ENCODE results near the gene MAP2K6.

Gene MAP2K6

DNA sequence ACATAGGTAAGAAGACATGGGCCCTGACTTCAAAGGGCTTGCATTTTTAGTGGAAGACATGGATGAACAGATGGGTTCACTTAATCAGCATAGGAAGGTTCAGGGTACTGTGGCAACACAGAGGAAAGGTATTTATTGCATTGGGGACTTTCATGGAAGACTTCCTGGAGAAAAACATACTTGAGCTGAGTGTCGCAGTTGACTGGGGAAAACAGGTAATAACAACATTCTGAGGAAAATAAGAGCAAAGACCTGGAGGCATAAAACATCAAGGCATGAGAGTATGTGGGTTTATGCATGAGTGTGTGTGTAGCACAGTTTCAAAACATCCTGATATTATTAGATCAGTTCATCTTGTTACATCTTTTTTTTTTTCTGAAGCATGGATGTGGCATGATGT is 82.7 kb downstream of the MAP2K6 start:
- DNase-seq, result no peak

DNA sequence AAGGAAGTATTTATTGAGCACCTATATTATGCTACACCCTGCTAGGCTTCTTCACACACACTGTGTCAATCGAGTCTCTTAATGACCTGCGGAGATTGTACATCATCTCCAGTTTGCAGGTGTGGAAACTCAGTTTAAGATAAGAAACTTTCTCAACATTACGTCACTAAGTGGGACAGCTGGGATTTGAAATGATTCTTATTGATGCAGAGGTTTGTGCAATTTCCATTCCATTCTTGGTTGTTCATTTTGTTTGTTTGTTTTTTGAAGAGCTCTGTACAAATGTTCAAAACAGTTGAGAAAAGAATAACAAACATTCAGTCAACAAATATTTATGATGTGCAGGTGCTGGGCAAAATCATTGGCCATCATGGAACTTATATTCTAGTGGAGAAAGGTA is 84.8 kb downstream of the MAP2K6 start:
- DNase-seq, result no peak

GRCh38 chr17:69500911-69501429 is 86.5 kb downstream of the MAP2K6 start:
- no peak for DNase-seq

GRCh38 chr17:69501591-69502468 is 87.3 kb downstream of the MAP2K6 start:
- DNase-seq, result no peak

- no peak for DNase-seq
Observed at GRCh38 chr17:69503711-69504110, 89.2 kb downstream of the MAP2K6 start.

DNA sequence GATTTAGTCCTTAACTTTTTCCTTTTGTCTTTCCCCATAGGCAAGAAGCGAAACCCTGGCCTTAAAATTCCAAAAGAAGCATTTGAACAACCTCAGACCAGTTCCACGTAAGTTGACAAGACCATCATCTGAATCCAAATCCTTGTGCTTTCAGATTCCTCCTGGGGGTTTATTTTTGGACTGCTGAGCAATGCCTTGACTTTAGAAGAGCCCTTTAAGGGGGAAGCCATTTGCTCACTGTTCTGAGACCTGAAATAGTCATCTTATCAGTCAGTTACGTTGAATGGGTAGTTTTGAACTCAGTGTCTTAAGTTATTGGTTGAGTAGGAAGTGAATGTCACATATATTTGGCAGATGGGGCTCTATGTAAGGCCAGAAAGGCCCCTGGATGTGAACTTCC is 91.2 kb downstream of the MAP2K6 start:
- DNase-seq, result no peak

DNA sequence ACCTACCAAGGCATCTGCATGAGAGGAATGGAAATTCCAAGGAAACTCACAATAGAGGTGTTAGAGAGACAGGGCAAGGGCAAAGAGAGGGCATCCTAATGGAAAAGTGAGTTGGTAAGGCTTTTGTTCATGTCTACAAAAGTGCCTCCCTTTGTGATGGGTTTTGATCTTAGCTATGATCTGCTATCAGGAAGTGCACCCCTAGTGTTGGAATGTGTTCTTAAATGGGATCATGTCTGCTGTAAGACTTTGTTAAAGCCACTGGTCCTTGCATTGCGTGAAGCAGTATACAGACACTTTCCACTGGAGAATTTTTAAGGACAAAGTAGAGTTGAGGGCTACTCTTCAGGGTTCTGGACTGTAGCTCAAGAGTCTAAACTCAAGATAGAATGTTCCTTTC is 92.0 kb downstream of the MAP2K6 start:
- DNase-seq, result no peak

- DNase-seq, result no peak
Observed at GRCh38 chr17:69508814-69509213, 94.3 kb downstream of the MAP2K6 start.

- no peak for DNase-seq
Observed at GRCh38 chr17:69511250-69511649, 96.8 kb downstream of the MAP2K6 start.

- DNase-seq, result no peak
Observed at GRCh38 chr17:69512946-69513345, 98.4 kb downstream of the MAP2K6 start.

DNA sequence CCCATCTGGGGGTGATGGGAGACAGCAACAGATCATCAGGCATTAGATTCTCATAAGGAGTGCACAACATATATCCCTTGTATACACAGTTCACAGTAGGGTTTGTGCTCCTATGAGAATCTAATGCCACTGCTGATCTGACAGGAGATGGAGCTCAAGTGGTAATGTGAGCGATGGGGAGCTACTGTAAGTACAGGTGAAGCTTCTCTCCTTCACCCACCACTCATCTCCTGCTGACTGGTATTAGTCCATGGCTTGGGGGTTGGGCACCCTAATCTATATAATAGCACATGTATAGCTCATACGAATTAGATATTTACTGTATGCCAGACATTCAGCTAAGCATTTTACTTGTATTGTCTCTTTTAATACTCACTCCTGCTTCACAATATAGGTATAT is 101.7 kb downstream of the MAP2K6 start:
- no peak for DNase-seq

GRCh38 chr17:69516911-69517310 is 102.4 kb downstream of the MAP2K6 start:
- DNase-seq, result no peak

DNA sequence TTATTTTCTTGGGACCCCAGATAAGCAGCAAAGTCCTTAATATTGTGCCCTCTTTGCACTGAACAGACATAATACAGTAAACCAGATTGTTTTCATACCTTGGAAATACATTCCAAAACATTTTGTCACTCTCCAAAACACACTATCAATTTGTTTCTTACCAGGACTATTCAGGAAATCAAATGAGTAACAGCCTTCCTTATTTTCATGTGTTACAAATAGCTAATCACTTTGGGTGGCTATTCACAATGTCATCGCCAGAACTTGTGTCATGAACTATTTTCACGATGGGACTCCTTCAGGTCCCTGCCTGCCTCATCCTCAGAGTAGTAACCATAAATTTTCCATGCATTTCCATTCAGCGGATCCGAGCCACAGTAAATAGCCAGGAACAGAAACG is 104.5 kb downstream of the MAP2K6 start:
- no peak for DNase-seq

GRCh38 chr17:69523244-69523861 is 108.9 kb downstream of the MAP2K6 start:
- no peak for DNase-seq

DNA sequence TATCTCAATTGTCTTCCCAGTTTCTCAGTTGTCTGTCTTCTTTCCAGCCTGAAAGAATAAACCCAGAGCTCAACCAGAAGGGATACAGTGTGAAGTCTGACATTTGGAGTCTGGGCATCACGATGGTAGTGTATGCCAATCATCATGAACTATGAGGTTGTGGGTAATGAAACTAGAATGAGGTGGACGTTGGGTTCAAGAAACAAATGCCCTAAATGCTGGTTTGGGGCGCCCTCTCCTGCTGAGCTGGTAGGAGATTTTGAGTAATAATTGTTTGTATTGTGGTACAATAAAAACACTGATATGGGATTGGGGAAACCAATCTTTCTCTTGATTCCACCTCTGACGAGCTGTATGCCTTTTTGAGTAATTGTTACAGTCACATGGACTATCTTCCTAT is 110.4 kb downstream of the MAP2K6 start:
- no peak for DNase-seq

DNA sequence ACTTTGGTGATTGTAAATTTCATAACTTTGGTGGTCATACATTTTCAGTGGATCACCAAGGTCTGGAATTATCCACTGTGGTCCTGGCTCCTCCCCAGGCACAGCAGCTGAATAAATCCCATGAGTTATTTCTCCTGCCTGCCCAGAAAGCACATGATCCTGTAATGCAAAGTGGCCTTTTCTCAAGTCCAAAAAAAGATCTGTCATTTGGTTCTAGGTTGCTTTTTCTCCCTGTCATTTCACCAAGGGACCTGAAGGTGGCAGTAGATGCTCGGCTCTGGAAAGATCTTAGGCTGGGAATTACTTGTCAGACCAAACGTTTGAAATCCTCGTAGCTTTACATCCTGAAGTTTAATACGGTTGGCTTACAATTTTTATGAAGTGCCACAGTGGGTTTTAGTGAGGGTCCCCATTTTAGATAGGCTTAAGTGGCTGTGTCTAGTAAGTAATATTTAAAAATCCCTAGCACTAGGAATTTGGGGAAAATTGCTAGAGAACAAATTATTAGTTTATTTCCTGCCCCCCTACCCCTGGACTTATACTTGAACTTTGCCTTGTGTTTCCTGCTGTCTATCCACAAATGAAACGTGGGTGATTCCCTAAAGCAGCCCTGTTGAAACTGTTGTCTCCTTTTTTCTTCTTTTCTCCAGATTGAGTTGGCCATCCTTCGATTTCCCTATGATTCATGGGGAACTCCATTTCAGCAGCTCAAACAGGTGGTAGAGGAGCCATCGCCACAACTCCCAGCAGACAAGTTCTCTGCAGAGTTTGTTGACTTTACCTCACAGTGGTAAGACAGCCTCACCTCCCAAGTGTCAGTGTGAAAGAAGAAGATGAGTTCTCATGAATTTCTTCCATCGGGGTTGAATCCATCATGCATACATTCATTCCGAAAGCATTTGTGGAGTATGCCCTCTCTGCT is 111.7 kb downstream of the MAP2K6 start:
- no peak for DNase-seq

DNA sequence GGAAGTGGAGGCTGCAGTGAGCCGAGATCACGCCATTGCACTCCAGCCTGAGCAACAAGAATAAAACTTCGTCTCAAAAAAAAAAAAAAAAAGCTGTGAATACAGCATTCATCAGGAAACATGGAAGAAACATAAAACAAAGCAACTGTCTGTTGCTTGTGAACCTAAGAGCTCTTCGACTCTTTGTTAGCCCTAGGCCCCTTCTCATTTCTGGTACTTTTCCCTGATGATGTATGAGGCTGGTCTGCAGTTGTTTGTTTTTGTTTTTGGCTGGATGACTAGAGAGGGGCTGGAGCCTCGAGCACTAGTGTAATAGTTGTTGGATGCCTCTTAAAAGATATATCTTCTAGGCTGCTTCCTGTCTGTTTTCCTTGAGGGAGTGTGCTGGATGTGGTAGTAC is 113.5 kb downstream of the MAP2K6 start:
- DNase-seq, result no peak

- no peak for DNase-seq
Observed at GRCh38 chr17:69533481-69534234, 119.2 kb downstream of the MAP2K6 start.

- DNase-seq, result no peak
Observed at GRCh38 chr17:69534235-69534621, 119.7 kb downstream of the MAP2K6 start.

DNA sequence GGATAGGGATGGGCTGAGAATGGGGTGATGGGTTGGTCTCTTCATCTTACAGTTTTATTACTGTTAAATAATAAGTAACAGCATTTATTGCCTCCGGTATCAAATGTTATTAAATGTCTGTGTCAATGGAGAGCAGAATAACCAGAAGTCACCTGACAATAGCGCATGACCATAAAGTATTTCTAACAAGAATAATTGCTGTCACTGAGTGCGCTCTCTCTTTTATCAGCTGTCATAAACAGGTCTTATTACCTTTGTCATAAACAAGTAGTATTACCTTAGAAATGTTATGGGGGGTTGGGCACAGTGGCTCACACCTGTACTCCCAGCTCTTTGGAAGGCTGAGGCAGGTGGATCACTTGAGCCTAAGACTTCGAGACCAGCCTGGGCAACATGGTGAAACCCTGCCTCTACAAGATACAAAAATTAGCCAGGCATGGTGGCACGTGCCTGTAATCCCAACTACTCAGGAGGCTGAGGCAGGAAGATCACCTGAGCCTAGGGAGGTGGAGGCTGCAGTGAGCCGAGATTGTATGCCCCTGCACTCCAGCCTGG is 120.6 kb downstream of the MAP2K6 start:
- no peak for DNase-seq

DNA sequence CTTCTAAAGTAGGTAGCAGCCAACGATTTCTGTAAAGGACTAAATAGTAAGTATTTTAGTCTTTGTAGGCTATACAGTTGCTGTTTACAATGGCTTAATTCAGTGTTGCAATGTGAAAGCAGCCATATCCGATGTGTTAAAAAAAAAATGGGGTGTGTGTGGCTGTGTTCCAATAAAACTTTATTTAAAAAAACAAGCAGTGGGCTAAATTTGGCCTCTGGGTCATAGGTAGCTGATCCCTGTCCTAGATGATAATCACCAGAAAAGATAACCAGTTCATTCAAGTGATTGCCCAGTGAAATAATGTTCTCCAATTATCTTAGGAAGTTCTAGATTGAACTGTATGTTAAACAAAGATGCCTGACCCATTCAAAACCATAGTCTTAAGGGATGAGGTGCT is 124.3 kb downstream of the MAP2K6 start:
- DNase-seq, result no peak

- DNase-seq, result no peak
Observed at GRCh38 chr17:69539274-69539673, 124.8 kb downstream of the MAP2K6 start.
